ENCODE results near the gene UNC45B. TPM values are rescaled to one million over a fixed set of nuclear protein-coding genes. Genes with fewer than 3 reads are reported as not detected.

UNC45B gene
- total and polyA plus RNA-seq, 2 of the 13 experiments (the other 11 are each of a cell fraction or from before 2014, with no cell fraction given): 0.01 TPM; not detected in 1

- TF ChIP-seq SMC3 (IDR thresholded peaks at IDR 0.05; ENCODE audit: low read length): no peak
- in situ Hi-C loops (cut with HindIII; ENCODE audit: extremely low pct_ligation_motif_present, low pct_unique_long_range_greater_than_20kb) (no loop called here), intact Hi-C loops (cut with micrococcal nuclease; ENCODE audit: unreplicated experiment) (no loop called here)
- BruUV-seq (replicated peaks): no TSS peak
- H3K36me3 ChIP-seq (replicated peaks in 1 of 2; ENCODE audit: control insufficient read depth in 1 of 2, insufficient read depth in 2 of 2, low read length in 2 of 2): no peaks in the 10 kb centered on the region
- no peak for ATAC-seq
- no peak overlapping the region for H3K9ac ChIP-seq (ENCODE audit: insufficient read depth, low read depth, low read length)
- peaks cover 0 to 14% of the 10 kb centered on the region in 2 experiments; a peak in 2 of 5 replicates for H3K27me3 ChIP-seq (ENCODE audit: control insufficient read depth in 1 of 2, insufficient read depth in 2 of 2, low read length in 2 of 2)
- 6% methylated on average over 13 of the region's 13 CpGs for WGBS (ENCODE audit: low lambda C conversion rate)
- H4K20me1 ChIP-seq (ENCODE audit: insufficient read depth, low read length): no peaks in the 10 kb centered on the region
- no peaks in the 10 kb centered on the region for H3K79me2 ChIP-seq (ENCODE audit: insufficient read depth, low read length)
- H3K27ac ChIP-seq (ENCODE audit: extremely low read length, insufficient read depth, low read length): no peak overlapping the region
- H3K4me1 ChIP-seq (ENCODE audit: insufficient read depth, low read length): no peaks in the 10 kb centered on the region
- ChIA-PET POLR2A (no interaction called here), CTCF (ENCODE audit: low intra/inter-chr PET ratio, low total read pairs) (no interaction called here)
- no peak overlapping the region for H3K4me3 ChIP-seq (replicated peaks in 1 of 3; ENCODE audit: insufficient read depth in 1 of 3, low read depth in 2 of 3, low read length in 3 of 3)
- FAIRE-seq: no peak
- H2AFZ ChIP-seq (ENCODE audit: low read length): no peak overlapping the region
- H3K9me3 ChIP-seq (ENCODE audit: low read length): no peaks in the 10 kb centered on the region
- no peak overlapping the region for H3K4me2 ChIP-seq (ENCODE audit: low read depth, low read length)
- DNase-seq (ENCODE audit: low spot score): no peak
These were observed 13.0 kb downstream of the UNC45B start for GRCh38 chr17:35160354-35161201.

- Histone ChIP-seq H3K27ac (ENCODE audit: extremely low read length, insufficient read depth, low read length) (no peak overlapping the region), H3K9ac (ENCODE audit: insufficient read depth, low read depth, low read length) (no peak overlapping the region), H3K4me3 (replicated peaks in 1 of 3; ENCODE audit: insufficient read depth in 1 of 3, low read depth in 2 of 3, low read length in 3 of 3) (no peak overlapping the region), H3K79me2 (ENCODE audit: insufficient read depth, low read length) (no peaks in the 10 kb centered on the region), H3K4me1 (ENCODE audit: insufficient read depth, low read length) (no peaks in the 10 kb centered on the region), H3K27me3 (ENCODE audit: control insufficient read depth in 1 of 2, insufficient read depth in 2 of 2, low read length in 2 of 2) (peaks cover 0 to 14% of the 10 kb centered on the region in 2 experiments; a peak in 3 of 5 replicates), H2AFZ (ENCODE audit: low read length) (no peak overlapping the region), H4K20me1 (ENCODE audit: insufficient read depth, low read length) (no peaks in the 10 kb centered on the region), H3K9me3 (ENCODE audit: low read length) (no peaks in the 10 kb centered on the region), H3K4me2 (ENCODE audit: low read depth, low read length) (no peak overlapping the region), H3K36me3 (replicated peaks in 1 of 2; ENCODE audit: control insufficient read depth in 1 of 2, insufficient read depth in 2 of 2, low read length in 2 of 2) (no peaks in the 10 kb centered on the region)
- POLR2A ChIA-PET: no interaction called here
- CTCF ChIA-PET (ENCODE audit: low intra/inter-chr PET ratio, low total read pairs): no interaction called here
- WGBS (ENCODE audit: low lambda C conversion rate): 0% methylated on average over 3 of the region's 3 CpGs
- in situ Hi-C loops (cut with HindIII; ENCODE audit: extremely low pct_ligation_motif_present, low pct_unique_long_range_greater_than_20kb): no loop called here
- intact Hi-C loops (cut with micrococcal nuclease; ENCODE audit: unreplicated experiment): no loop called here
- FAIRE-seq (no peak), DNase-seq (ENCODE audit: low spot score) (no peak), ATAC-seq (no peak)
- BruUV-seq (replicated peaks): no TSS peak
- no peak for TF ChIP-seq NFE2L1 (CRISPR knock-in tag; IDR thresholded peaks at IDR 0.05; ENCODE audit: borderline replicate concordance)
- TF ChIP-seq RBAK (CRISPR knock-in tag; IDR thresholded peaks at IDR 0.05): no peak
- no peak for TF ChIP-seq ZNF615 (CRISPR knock-in tag; IDR thresholded peaks at IDR 0.05; ENCODE audit: borderline replicate concordance)
- TF ChIP-seq KDM4B (CRISPR knock-in tag; IDR thresholded peaks at IDR 0.05): no peak
- no peak for TF ChIP-seq NBN (conservative IDR thresholded peaks at IDR 0.05)
- no peak for TF ChIP-seq ZNF878 (CRISPR knock-in tag; IDR thresholded peaks at IDR 0.05)
- no peak for TF ChIP-seq ZNF230 (CRISPR knock-in tag; IDR thresholded peaks at IDR 0.05)
- no peak for TF ChIP-seq ZNF839 (CRISPR knock-in tag; IDR thresholded peaks at IDR 0.05; ENCODE audit: borderline replicate concordance)
- no peak for TF ChIP-seq SAFB2 (CRISPR knock-in tag; IDR thresholded peaks at IDR 0.05; ENCODE audit: borderline replicate concordance, low read depth)
- TF ChIP-seq AHDC1 (CRISPR knock-in tag; IDR thresholded peaks at IDR 0.05; ENCODE audit: borderline replicate concordance): no peak
These were observed 13.7 kb downstream of the UNC45B start for GRCh38 chr17:35161281-35161761.
